Stimulated activated CD4-positive, alpha-beta T cell treated with anti-CD3 and anti-CD28 coated beads, Interleukin-15, amount 100 ng/mL, for 1 hour (primary cell): ENCODE results near the gene PLA2G4E.

Experiments
- DNase-seq, 2 donors: peaks; one replicate each; pipeline ENCODE4 v3.0.0-alpha.2; 2020; ENCODE audit warnings: low read depth in 1 of 2, low spot score in 1 of 2

PLA2G4E gene

DNA sequence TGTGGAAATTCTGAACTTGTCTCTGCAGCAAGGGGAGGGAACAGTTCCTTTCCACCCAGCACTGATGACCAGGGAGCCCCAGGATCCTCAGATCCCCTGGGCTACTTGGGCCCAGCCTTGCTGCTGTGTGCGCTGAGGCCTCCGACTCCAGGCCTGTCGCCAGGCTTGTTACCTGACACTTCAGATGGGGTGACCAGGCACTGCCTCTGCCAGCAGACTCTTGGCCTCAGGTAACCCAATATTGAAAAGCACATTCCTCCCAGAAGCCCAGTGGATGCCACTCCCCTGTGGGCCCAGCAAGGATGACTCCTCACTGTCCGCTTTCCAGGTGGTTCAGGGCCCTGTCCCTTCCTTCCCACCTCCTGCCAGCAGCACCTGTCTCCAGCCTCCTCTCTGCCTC lies 3.5 kb upstream of the PLA2G4E start:
- no peak for DNase-seq

DNA sequence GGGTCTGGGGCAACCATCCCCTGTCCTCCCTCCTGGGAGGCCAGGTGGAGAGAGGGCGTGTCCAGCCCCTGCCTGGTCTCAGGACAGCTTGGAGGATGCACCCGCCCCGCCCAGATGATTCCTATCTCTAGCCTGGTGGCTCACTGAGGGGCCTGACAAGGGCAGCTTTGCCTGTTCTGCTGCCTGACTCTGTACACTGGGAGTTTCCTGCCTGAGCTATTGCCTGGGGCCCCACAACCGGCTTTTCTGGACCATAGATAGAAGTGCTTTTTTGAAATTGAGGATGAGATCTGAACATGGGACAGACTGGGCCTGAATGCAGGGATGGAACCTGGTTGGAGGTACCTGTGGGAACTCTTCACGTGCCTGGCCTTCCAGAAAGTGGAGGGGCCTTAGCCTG lies 751 bp upstream of the PLA2G4E start:
- no peak for DNase-seq

DNA sequence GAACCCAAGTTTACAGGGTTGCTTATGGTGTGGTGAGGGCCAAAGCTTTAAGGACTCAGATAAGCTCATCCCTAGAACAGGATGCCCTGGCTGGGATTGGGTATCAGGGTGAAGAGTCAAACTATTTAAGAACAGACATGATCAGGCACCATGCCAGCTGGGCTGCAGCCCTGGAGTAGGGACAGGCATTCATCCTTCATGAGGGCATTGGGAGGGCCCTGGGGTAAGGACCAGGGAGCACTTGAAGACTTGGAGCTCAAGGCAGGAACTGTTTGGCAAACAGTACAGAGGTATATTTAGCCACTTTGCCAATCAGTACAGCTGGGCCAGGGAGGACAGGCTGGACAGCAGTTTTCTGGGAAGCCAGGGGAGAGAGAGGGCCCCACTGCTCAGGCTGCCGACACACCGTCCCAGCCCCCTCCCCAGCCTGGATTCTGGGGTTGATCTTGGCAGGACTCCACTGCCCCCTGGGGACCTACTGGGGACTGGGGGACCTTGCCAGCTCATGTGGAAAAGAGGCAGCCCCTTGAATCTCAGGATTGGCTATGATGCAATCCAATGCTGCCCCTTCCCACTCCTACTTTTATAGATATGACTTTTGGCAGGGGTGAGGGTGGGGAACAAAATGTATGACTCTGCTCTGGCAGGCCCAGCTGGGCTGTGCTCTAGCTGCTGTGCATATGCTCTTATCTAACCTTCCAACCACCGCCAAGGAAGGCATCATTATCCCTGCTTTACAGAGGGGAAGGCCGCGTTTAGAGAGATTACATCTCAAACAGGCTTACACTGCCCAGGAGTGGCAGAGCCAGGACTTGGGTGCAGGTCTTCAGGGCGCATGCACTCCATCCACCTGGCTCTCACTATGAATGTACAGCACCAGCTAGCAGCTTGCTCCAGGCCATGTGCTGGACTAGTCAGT lies 2.3 kb downstream of the PLA2G4E start:
- DNase-seq: no peak

DNA sequence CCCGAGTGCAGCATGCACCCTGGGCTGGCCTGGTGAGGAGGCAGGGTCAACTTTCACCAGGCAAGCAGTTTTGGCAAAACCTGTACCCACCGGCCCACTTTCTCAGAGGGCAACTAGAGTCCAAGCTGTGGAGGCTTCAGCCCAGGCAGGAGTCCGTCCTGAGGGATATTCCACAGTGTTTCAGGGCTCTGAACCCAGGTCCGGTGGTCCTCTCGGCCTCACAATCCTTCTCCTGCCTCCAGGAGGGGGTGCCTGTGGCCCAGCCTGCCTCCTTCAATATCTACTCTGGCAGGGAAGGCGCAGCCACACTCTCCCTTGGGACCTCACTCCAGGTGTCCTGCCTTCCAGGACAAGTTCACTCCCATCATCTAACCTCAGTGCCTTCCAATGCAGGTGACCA lies 3.9 kb downstream of the PLA2G4E start:
- no peak for DNase-seq

DNA sequence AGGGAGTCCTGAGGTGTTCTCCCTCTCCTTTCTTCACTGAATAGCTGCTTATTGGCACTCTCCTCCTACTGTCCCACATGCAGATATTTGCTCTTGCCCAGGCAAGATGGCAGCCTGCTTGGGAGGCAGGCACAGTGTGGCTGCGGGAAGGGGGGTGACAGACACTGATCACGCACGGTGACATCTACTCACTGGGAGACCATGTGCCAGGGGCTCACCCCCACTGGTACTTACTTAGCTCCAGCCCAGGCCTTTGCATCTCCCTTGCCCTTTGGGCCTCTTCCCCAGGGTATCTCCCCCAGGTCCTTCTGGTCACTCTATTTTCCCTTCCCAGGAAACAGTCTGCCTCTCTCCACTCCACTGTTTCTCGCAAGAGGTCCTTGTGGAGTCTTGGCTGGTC lies 6.4 kb downstream of the PLA2G4E start:
- no peak for DNase-seq

DNA sequence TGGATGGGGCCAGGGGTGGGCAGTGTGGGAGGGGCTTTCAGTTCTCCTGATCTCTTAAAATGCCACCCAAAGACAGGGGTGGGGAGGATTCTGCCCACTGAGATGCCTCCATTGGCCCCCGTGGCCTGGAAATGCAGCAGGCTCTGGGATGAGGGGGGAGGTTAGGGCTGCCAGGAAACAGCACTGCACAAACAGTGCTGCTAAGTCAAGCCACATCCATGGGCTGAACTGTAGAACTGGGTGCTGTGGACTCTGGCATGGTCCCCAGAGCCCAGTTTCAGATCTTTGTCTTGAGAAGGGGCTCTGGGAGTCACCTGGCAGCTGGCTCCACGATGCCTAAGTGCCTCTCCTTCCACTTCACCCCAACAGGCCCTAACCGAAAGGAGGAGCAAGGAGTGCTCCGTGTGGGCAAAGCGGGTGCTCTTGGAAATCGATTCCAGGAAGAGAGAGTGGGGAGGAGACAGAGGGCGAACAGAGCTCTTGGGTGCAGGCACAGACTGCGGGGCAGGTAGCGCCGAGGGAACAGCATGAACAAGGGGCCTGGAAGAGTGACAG lies 7.8 kb downstream of the PLA2G4E start:
- DNase-seq: no peak

DNA sequence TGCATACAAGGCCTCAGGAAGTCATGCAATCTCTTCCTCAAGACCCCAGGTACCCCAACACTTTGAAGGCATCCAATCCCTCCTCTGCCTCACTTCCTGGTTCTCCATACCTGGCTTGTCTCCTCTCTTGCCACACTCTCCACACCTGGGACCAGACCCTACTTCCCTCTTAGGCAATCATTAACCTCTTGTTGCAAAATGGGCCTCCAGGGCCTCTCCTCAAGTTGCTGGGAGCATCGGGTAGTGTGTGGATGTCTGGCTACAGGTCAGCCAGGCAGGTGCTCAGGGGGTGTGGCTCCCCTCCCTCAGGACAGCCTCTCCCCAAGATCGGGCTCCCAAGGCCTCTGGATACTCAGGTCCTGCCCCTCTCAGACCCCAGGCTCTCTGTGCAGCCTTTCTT lies 8.6 kb downstream of the PLA2G4E start:
- no peak for DNase-seq

DNA sequence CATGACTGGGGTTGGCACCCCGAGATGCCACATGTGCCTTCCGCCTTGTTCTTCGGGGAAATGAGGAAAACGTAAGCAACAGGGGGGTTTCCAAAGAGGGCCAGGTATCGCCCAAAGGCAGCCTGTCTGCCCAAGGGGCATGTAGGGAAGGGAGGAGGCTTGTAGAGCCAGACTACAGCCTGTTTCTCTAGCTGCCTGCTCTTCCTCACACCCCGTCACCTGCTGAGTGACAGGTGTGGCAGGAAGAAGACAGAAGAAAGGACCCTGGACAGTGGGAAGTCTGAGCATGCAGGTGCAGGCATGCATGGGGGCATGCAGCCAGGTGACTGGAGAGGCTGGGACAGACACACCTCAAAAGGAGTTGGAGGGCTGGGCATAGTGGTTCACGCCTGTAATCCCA lies 9.8 kb downstream of the PLA2G4E start:
- no peak for DNase-seq

DNA sequence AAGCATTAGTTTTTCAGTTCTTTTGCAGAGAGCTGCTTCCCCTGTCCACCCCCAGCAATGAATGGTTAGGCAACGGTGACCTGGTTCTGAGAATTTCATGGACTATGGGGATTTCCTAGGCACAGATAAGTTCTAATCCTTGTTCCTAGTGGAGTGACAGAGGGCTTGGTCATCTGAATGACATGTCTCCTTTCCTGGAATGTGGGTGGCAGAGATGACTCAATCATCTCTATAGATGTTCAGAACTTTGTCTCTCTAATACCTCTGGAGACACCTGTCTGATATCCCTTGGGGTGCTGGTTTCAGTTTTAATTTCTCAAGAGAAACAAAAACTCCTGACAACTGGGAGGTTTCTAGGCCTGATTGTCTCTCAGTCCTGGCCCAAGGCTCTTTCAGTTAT lies 10.4 kb downstream of the PLA2G4E start:
- no peak for DNase-seq

DNA sequence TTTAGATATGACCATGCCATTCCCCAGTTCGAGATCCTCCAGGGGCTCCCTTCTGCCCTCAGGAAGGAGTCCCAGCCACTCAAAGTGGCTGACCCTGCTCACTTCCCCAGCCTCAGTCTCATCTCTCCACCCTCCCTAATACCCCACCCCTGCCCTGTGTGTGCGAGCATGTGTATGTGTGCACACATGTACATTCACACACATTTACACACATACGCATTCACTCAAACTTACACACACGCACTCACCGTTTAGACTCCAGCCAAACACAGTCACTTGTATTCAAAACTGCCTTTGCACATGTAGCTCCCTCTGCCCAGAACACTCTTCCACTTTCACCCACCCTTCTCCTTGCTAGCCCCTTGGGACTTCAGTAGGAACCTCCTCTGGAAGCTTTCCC lies 11.4 kb downstream of the PLA2G4E start:
- no peak for DNase-seq

DNA sequence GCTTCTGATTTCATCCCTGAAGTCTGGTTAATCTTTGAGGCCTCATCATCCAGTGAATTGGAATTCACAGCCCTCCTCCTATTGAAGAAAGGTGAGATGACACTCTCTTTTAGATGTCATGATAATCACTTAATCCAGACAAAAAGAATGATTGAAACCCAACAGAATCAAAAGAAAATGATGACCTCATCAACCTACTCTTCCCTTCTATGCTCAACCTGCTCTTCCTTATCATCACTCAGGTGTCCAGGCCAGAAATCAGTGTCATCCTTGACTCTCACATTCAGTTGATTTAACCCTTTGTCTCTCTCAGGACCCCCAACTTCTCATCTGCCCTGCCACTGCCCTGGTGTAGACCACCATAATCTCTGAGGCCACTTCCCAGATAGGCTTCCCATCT lies 11.8 kb downstream of the PLA2G4E start:
- DNase-seq: no peak

DNA sequence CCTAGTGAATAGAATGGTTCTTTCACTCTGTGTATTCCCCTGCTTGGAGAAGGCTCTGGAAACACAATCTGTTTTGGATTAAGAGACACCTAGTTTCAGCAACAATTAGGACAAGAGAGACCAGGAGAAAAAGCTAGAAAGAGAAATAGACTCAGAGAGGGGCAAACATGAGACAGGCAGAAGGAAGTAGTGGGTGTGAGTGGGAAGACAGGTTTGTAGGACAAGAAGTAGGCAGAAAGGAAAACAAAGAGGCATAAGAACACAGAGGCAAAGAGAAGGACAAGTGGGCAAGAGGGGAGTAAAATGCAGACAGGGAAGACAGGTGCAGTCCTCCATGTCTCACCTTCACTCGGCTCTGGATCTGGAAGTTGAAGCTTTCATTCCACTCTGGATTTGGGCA lies 13.5 kb downstream of the PLA2G4E start:
- no peak for DNase-seq

DNA sequence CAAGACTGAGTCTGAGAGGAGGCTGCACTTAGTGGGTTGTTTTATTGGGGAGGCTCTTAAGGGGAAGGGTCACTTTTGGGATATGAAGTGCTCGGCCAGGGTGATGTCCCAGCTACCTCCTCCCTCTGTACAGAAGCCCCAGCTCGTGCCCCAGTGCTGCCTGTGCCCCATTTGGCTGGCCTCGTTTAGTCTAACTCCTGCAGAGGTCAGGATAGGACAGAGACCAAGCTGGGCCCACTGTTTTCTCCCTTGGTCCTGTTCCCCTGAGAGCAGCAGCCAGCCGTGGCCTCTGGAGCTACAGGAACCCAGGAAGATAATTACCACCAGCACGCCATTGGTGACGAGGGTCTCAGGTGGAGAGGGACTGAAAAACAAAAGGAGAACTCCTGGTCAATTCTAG lies 18.5 kb downstream of the PLA2G4E start:
- DNase-seq: no peak

DNA sequence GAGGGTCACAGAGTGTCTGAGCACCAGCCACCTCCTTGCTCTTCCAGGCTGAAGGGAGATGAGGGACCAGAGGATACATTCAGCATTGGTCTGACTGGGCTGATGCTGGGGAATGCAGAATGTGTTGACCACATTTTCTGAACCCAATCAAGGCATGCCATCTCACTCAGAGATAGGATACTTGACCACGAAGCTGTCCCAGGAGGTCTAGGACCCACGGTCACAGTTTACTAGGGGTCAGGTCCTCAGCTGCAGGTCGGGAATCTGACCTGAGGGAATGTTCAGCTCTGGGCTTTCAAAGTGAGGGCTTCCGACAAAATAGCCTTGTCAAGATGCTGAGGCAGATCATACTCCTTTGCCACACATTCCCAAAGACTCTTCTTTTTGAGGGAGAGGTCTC lies 19.6 kb downstream of the PLA2G4E start:
- DNase-seq: no peak

DNA sequence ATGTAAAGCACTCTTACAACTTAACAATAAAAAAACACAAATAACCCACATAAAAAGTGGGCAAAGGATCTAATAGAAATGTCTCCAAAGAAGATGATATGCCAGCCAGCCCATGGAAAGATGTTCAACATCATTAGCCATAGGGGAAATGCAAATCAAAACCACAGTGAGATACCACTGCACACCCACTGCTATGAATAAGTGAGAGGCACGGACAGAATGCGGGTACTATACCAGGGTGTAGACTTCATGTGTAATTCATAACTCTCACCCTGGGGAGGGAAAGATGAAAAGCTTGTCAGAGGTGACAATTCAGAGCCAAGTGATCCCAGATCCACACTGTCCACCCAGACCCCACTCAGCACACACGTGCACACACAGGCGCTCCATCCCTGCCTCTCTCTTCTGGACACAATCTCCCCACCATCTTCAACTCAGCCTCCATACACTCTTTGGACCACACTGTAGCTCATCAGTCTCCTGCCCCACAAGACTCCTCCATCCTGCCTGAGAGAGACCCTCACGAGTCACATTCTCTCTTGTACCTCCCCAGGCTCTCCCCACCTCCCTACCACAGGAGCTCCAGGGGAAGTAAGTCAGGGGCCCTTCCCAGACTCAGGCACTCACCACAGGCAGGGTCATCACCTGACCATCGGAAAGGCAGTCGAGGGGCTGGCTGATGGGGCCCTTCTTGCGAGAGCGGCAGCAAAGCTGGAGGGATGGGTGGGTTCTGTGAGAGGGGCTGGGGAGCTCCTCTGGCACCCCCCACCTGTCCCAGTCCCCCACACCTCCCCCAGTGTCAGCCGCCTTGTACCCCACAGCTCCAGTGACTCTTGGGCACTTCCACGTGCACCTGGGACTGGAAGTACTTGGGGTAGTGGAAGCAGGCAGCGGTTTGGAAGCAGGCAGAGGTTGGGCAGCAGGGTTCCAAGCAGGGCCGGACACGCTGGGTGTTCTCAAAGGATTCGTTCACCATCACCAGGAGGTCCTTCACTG lies 21.3 kb downstream of the PLA2G4E start:
- DNase-seq: no peak

DNA sequence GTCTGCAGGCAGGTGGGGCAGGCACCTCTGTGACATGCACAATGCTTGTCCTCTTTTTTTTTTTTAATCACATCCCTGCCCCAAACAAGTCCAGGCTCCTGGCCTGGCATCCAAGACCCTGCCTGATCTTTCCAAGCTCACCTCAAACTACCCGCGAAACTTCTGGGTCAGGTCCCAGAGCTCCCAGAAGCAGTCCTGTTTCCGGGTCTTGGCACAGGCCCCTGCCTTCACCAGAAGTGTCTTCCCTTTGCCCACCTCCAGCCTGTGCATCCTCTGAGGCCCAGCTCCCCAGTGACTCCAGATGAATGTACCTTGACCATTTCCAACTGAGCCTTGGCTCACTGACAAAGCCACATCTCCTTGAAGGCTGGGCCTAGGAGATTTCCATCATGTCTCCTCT lies 23.0 kb downstream of the PLA2G4E start:
- DNase-seq: no peak

DNA sequence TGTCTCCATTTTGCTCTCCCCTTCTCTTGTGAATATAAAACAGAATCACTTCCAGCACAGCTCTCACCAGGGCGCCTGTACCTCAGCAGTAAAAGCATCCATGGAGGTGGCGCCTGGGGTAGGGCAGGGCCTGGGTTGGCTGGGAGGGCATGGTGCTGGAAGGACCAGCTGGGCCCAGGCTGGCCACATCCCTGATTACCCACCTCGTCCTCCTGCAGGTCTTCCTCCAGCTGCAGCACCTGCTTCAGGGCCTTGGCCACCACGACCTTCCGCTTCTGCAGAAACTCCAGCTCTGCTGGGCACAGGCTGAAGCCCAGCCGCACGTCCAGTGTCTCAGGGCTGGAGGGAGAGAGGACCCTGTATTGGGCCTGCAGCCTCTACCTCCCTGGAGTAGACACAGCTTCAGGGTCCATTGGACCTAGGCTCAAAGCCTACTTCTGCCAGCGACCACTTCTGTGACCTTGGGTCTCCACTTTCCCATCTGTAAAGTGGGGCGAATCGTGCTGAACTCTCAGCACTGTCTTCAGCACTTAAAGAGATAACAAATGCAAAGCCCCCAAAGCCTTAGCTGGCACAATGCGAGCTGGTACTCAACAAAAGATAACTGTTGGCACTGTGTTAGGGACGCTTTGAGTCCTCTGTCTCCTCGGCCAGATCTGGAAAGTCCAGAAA lies 23.8 kb downstream of the PLA2G4E start:
- DNase-seq: no peak

DNA sequence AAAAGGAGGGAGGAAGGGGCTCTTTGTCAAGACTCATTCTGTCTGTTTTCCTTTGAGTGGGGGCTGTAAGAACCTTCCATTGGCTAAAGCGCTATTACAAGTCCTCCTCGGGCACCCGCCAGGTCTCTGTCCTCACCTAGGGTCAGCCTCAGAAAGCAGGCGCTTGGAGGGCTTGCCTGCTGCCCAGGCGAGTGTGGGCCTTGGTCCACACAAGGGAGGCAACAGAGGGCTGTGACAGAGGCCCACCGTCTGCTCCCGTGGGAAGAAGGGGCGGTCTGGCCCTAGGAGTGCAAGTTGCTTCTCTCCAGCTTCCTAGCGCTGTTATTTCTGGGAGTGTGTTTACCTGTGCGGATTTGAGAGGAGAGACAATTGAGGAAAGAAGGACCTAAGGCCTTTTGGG lies 24.5 kb downstream of the PLA2G4E start:
- DNase-seq: no peak

DNA sequence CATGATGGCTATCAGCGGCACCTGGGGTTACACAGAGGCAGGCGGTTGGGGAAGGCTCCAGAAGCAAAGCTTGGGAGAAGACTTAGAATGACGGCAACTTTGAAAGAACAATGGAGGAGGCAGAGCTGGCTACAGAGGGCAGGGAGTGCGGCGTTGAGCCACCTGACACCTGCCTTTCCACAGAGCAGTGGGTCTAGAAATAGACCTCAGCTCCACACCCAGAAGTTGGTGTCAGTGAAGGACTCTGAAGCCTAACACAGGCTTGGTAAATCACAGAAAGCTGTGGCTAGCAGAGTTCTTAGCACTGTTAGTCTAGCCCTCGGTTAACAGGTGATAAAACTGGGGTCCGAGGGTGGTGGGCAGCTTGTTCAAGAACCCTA lies 25.4 kb downstream of the PLA2G4E start:
- no peak for DNase-seq

DNA sequence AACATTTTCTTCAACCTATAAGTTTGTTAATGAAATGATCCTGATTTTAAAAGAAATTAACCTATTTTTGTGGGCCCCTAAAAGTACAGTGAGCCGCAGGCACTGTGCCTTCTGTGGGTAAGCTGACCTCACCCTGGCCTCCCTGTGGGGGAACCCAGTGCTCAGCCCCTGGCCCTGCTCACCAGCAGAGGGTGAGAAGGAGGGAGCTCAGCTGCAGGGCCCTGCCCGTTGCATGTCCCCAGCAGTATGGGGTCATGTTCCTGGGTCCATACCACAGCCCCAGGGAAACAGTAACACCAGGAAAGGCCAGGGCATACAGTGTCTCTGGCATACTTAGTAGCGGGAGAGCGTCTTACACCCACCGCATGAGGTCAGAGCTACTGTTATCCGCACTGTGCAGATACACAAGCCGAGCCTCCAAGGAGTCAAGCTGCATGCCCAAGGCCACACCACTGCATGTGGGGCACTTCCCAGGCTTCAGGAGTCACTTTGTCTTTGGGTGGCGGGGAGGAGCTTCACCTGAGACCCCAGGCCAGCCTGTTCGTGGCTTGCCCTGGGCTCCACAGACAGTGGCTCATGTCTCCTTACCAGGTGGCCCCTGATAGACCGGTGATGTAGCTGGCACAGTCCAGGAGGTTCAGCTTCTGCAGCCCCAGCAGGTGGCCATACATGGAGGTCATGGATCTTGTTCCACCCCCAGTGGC lies 25.9 kb downstream of the PLA2G4E start:
- DNase-seq: no peak
